AG04450 (cell line): ENCODE results near the gene TDRD10. TPM values are rescaled to one million over a fixed set of nuclear protein-coding genes. Genes with fewer than 3 reads are reported as not detected.

Experiments
- CTCF ChIA-PET: fragments of 300-600, 350-600 bp; formaldehyde crosslinking; extraction: SDS; loops from one replicate; lab custom pipeline; 2022; ENCODE audit warnings: antibody characterized with exemption, inconsistent platforms; lab: Charles Lee
- POLR2A ChIA-PET: fragments of 350-600 bp; formaldehyde crosslinking; extraction: SDS; loops from one replicate; lab custom pipeline; 2021; ENCODE audit warnings: antibody characterized with exemption, inconsistent platforms; lab: Yijun Ruan, JAX
- DNase-seq: peaks from one replicate; pipeline ENCODE4 v3.0.0-alpha.2; 2011; ENCODE audit warnings: low read depth, low spot score
- H3K27ac ChIP-seq: one replicate; pipeline ENCODE4 v1.5.1; 2012; ENCODE audit warnings: low read depth, low read length, control low read depth
- H3K27me3 ChIP-seq: one replicate; pipeline ENCODE4 v1.6.0; 2012; ENCODE audit warnings: low read length; ENCODE audit not compliant: control insufficient read depth, insufficient read depth
- H3K4me3 ChIP-seq: 2 replicates; pipeline ENCODE4 v1.5.1; 2011; ENCODE audit warnings: mild to moderate bottlenecking, low read depth, low read length, control low read depth
- H3K9me3 ChIP-seq: 2 replicates; pipeline ENCODE4 v1.5.1; 2012; ENCODE audit warnings: low read length; ENCODE audit not compliant: control insufficient read depth, insufficient read depth
- polyA plus RNA-seq: library from polyadenylated mRNA; depleted of rRNA; stranded (reverse); fragments of >200 nt; gene quantifications from 2 replicates; pipeline ENCODE4 v1.2.3, GENCODE V29; 2011
- TF ChIP-seq, protein P1 (sequence below): IDR thresholded peaks from 2 replicates; pipeline ENCODE4 v1.5.1; 2011; ENCODE audit warnings: low read depth, low read length, control low read depth, inconsistent platforms

The TDRD10 gene
- polyA plus RNA-seq, 1 experiment = not detected

DNA sequence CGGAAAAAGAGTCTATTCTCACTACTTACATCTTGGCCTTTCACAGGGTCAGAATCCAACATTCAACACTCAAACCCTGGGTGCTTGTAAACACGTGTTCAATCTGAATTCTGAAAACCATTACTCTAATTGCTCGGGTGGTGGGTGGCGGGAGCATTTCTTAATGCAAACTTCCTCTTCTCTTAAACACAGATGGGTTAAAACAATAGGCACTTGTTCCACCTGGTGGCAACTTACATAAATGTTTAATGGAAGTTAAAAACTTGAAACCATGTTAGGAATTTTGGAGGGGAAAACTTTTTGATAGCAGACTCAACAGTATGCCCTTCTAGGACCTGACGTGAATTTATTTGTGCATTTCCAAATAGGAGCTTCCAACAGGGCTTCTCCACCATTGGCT is 23.4 kb upstream of the TDRD10 start:
- no peak overlapping the region for H3K4me3 ChIP-seq
- H3K9me3 ChIP-seq = no peaks in the 10 kb centered on the region
- no peaks in the 10 kb centered on the region for H3K27me3 ChIP-seq
- DNase-seq = no peak
- POLR2A ChIA-PET = interaction anchor here (0.9 kb wide), 1 partner anchor 16 kb away, joined by 4 read pairs; no protein-coding TSS in a partner anchor
- no peak overlapping the region for H3K27ac ChIP-seq
- TF ChIP-seq, protein P1, sequence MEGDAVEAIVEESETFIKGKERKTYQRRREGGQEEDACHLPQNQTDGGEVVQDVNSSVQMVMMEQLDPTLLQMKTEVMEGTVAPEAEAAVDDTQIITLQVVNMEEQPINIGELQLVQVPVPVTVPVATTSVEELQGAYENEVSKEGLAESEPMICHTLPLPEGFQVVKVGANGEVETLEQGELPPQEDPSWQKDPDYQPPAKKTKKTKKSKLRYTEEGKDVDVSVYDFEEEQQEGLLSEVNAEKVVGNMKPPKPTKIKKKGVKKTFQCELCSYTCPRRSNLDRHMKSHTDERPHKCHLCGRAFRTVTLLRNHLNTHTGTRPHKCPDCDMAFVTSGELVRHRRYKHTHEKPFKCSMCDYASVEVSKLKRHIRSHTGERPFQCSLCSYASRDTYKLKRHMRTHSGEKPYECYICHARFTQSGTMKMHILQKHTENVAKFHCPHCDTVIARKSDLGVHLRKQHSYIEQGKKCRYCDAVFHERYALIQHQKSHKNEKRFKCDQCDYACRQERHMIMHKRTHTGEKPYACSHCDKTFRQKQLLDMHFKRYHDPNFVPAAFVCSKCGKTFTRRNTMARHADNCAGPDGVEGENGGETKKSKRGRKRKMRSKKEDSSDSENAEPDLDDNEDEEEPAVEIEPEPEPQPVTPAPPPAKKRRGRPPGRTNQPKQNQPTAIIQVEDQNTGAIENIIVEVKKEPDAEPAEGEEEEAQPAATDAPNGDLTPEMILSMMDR = peak; percentile 11; the same call in 1 of the 2 replicates
- CTCF ChIA-PET = interaction anchor here (1.1 to 8.7 kb wide), 13 partner anchors 12 to 466 kb away, joined by 3 to 122 read pairs (median 5); no protein-coding TSS in a partner anchor

DNA sequence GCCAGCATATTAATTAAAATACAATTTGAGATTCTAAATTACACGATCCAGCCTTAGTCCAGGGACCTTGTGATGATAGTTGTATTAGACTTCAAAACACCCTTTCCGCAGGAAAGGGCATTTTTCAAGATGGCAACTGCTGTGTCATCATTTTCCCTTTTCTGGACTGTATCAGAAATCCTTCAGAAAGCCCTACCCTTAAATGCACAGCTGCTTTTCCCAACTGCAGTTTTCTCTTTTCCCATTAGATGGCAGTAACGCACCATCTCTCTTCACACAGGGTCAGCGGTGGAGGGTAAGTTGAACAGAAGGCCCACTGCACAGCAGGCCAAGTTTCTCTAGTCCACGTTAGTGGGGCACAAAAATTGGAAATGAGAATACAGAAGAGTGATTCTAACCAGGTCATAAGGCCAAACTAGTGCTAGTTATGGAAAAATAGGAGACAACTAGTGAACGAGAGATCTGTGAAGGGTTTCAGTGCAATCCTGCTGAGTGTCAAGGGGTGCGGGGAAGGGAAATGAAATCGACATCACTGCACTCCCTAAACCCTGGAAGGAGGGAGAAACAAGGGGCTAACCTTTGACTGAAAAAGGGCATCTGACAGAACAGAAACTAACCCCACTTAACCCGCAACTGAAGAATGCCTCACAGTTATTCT is 22.1 kb upstream of the TDRD10 start:
- ChIA-PET POLR2A (interaction anchor here (0.5 to 0.9 kb wide), 3 partner anchors 17 to 67 kb away, joined by 3 to 5 read pairs (median 4); no protein-coding TSS in a partner anchor), CTCF (interaction anchor here (0.6 to 8.7 kb wide), 30 partner anchors 8 to 606 kb away, joined by 3 to 122 read pairs (median 4); partner anchors contain the start of gene PMVK)
- peak; percentile 76 for DNase-seq
- Histone ChIP-seq H3K9me3 (no peaks in the 10 kb centered on the region), H3K27me3 (no peaks in the 10 kb centered on the region), H3K4me3 (no peak overlapping the region), H3K27ac (no peak overlapping the region)
- TF ChIP-seq, protein P1 = peak; percentile 95

DNA sequence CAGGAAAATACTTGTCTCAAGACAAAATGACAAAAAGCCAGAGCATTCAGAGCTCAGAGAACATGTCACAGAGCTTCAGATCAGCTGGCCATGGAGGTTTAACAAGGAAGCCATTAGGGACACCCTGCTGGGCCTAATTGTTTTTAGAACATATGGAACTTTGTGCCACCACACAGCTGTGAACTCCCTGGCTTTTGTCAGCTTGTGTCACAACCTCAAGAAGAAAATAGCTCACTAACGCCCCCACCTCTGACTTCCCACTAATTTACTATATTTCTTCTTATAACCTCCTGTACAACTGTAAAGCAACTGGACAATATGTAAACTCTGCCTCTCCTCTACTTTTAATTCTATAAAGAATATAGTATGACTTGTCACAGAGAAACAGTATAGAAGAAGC is 21.0 kb upstream of the TDRD10 start:
- H3K27ac ChIP-seq = no peak overlapping the region
- DNase-seq = no peak
- no peak overlapping the region for H3K4me3 ChIP-seq
- H3K27me3 ChIP-seq = peaks cover 3% of the 10 kb centered on the region
- ChIA-PET POLR2A (no interaction called here), CTCF (interaction anchor here (0.6 to 8.7 kb wide), 13 partner anchors 9 to 605 kb away, joined by 3 to 122 read pairs (median 4); no protein-coding TSS in a partner anchor)
- TF ChIP-seq, protein P1 = no peak
- no peaks in the 10 kb centered on the region for H3K9me3 ChIP-seq

DNA sequence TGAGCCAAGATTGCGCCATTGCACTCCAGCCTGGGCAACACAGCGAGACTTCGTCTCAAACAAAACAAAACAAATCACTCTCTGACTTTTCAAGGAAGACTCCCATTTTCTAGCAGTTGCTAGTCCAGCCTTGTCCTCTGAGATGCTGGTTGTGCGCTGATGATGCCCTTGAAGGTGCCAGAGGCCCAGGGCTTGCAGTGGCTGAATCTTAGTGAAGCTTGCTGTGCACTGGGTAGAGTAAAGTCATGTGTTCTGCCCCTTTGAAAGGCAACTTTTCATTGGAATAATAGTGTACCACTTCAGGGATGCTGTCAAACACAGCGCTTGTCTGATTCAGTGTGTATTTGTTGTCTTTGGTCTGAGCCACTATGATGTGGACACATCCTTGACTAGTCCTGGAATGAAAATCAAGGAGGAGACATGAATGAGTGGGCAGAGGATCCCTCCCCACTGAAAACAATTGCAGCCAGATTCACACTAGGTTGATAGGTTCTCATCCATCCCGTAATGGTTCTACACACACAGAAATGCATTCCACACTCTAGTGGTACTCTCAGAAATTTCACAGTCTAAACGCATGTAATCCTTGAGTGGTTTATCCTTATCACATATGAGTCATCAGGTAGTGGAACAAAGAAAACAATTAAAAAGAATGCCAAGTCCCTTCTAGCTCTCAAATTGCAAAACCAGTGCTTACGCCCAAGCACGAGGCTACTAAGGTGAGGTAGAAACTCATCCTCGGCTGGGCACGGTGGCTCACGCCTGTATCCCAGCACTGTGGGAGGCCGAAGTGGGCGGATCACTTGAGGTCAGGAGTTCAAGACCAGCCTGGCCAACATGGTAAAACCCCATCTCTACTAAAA is 17.8 kb upstream of the TDRD10 start:
- peak; percentile 29 for DNase-seq
- ChIA-PET CTCF (interaction anchor here (1.7 kb wide), 1 partner anchor 63 kb away, joined by 8 read pairs; no protein-coding TSS in a partner anchor), POLR2A (interaction anchor here (0.6 to 1.1 kb wide), 2 partner anchors 52 to 601 kb away, joined by 3 to 4 read pairs; no protein-coding TSS in a partner anchor)
- no peak overlapping the region for H3K27ac ChIP-seq
- H3K4me3 ChIP-seq = no peak overlapping the region
- H3K9me3 ChIP-seq = peaks cover 3% of the 10 kb centered on the region; the same call in 1 of the 2 replicates
- TF ChIP-seq, protein P1 = 0 out of 2 replicates have a peak, but pooled peaks have one; percentile 9
- peaks cover 24% of the 10 kb centered on the region for H3K27me3 ChIP-seq
